ENCODE results near the gene BCL7A.

Gene BCL7A

GRCh38 chr12:122081083-122081696 is 59.5 kb downstream of the BCL7A start:
- no peak for DNase-seq (ENCODE audit: low spot score)
- Histone ChIP-seq H2BK12ac (ENCODE audit: low read length) (no peak overlapping the region), H2BK5ac (ENCODE audit: low read length) (no peak overlapping the region), H3K4me2 (ENCODE audit: insufficient read depth, low read length, poor library complexity, severe bottlenecking) (no peak overlapping the region), H3K9ac (ENCODE audit: low read depth, low read length, poor library complexity) (no peak overlapping the region), H4K91ac (ENCODE audit: low read depth, low read length, poor library complexity) (no peak overlapping the region), H3K9me3 (replicated peaks in 1 of 2; ENCODE audit: control insufficient read depth in 2 of 2, insufficient read depth in 1 of 2, low read depth in 1 of 2, low read length in 2 of 2) (no peaks in the 10 kb centered on the region), H2AK5ac (ENCODE audit: low read depth, low read length) (no peak overlapping the region), H3K4ac (ENCODE audit: low read length) (no peak overlapping the region), H2BK15ac (ENCODE audit: low read length) (no peak overlapping the region), H3K4me1 (ENCODE audit: control insufficient read depth in 2 of 2, insufficient read depth in 1 of 2, low read depth in 1 of 2, low read length in 2 of 2) (peaks cover 13% of the 10 kb centered on the region in 2 donors), H2BK120ac (ENCODE audit: low read depth, low read length) (no peak overlapping the region), H3K14ac (ENCODE audit: low read length) (no peak overlapping the region), H3K27me3 (ENCODE audit: control insufficient read depth in 3 of 3, insufficient read depth in 3 of 3, low read depth in 1 of 3, low read length in 3 of 3) (peaks cover 0 to 18% (median 4%) of the 10 kb centered on the region in 3 experiments), H2AFZ (ENCODE audit: low read length) (no peak overlapping the region), H4K8ac (ENCODE audit: low read depth, low read length) (no peak overlapping the region), H3K36me3 (replicated peaks in 1 of 2; ENCODE audit: control insufficient read depth in 2 of 2, insufficient read depth in 2 of 2, low read length in 2 of 2) (peaks cover 3 to 28% of the 10 kb centered on the region in 2 donors), H3K23ac (ENCODE audit: low read depth, low read length, poor library complexity) (no peak overlapping the region), H3K27ac (replicated peaks; ENCODE audit: low read length) (no peak overlapping the region), H3K79me1 (ENCODE audit: low read depth, low read length) (no peaks in the 10 kb centered on the region), H3K4me3 (ENCODE audit: low read length in 2 of 2) (no peak overlapping the region), H3K18ac (ENCODE audit: low read length) (no peak overlapping the region)
- no CpG with 5 or more reads among the region's 9 CpGs for WGBS, 2 donors (ENCODE audit: extremely low coverage in 2 of 2, insufficient read length in 2 of 2, insufficient replicate concordance in 1 of 2)

GRCh38 chr12:122081697-122082221 is 60.1 kb downstream of the BCL7A start:
- no CpG with 5 or more reads among the region's 7 CpGs for WGBS, 2 donors (ENCODE audit: extremely low coverage in 2 of 2, insufficient read length in 2 of 2, insufficient replicate concordance in 1 of 2)
- no peak overlapping the region for H3K4me2 ChIP-seq (ENCODE audit: insufficient read depth, low read length, poor library complexity, severe bottlenecking)
- no peak overlapping the region for H3K4ac ChIP-seq (ENCODE audit: low read length)
- H2AK5ac ChIP-seq (ENCODE audit: low read depth, low read length) = no peak overlapping the region
- no peak overlapping the region for H3K4me3 ChIP-seq (ENCODE audit: low read length in 2 of 2)
- no peak overlapping the region for H4K8ac ChIP-seq (ENCODE audit: low read depth, low read length)
- peaks cover 3 to 34% of the 10 kb centered on the region in 2 donors for H3K36me3 ChIP-seq (replicated peaks in 1 of 2; ENCODE audit: control insufficient read depth in 2 of 2, insufficient read depth in 2 of 2, low read length in 2 of 2)
- H3K14ac ChIP-seq (ENCODE audit: low read length) = no peak overlapping the region
- no peak overlapping the region for H2BK15ac ChIP-seq (ENCODE audit: low read length)
- H3K18ac ChIP-seq (ENCODE audit: low read length) = no peak overlapping the region
- H3K79me1 ChIP-seq (ENCODE audit: low read depth, low read length) = no peaks in the 10 kb centered on the region
- H3K9ac ChIP-seq (ENCODE audit: low read depth, low read length, poor library complexity) = no peak overlapping the region
- no peak overlapping the region for H2AFZ ChIP-seq (ENCODE audit: low read length)
- H3K4me1 ChIP-seq (ENCODE audit: control insufficient read depth in 2 of 2, insufficient read depth in 1 of 2, low read depth in 1 of 2, low read length in 2 of 2) = peaks cover 13% of the 10 kb centered on the region in 2 donors
- DNase-seq (ENCODE audit: low spot score) = no peak
- no peak overlapping the region for H3K23ac ChIP-seq (ENCODE audit: low read depth, low read length, poor library complexity)
- H4K91ac ChIP-seq (ENCODE audit: low read depth, low read length, poor library complexity) = no peak overlapping the region
- no peaks in the 10 kb centered on the region for H3K9me3 ChIP-seq (replicated peaks in 1 of 2; ENCODE audit: control insufficient read depth in 2 of 2, insufficient read depth in 1 of 2, low read depth in 1 of 2, low read length in 2 of 2)
- H2BK120ac ChIP-seq (ENCODE audit: low read depth, low read length) = no peak overlapping the region
- H3K27ac ChIP-seq (replicated peaks; ENCODE audit: low read length) = no peak overlapping the region
- no peak overlapping the region for H2BK5ac ChIP-seq (ENCODE audit: low read length)
- peaks cover 0 to 18% (median 4%) of the 10 kb centered on the region in 3 experiments for H3K27me3 ChIP-seq (ENCODE audit: control insufficient read depth in 3 of 3, insufficient read depth in 3 of 3, low read depth in 1 of 3, low read length in 3 of 3)
- no peak overlapping the region for H2BK12ac ChIP-seq (ENCODE audit: low read length)

GRCh38 chr12:122082621-122083356 is 61.1 kb downstream of the BCL7A start:
- Histone ChIP-seq H3K18ac (ENCODE audit: low read length) (no peak overlapping the region), H4K91ac (ENCODE audit: low read depth, low read length, poor library complexity) (no peak overlapping the region), H3K27me3 (ENCODE audit: control insufficient read depth in 3 of 3, insufficient read depth in 3 of 3, low read depth in 1 of 3, low read length in 3 of 3) (peaks cover 0 to 18% (median 4%) of the 10 kb centered on the region in 3 experiments), H2BK15ac (ENCODE audit: low read length) (no peak overlapping the region), H2BK5ac (ENCODE audit: low read length) (no peak overlapping the region), H2BK120ac (ENCODE audit: low read depth, low read length) (no peak overlapping the region), H3K79me1 (ENCODE audit: low read depth, low read length) (no peaks in the 10 kb centered on the region), H3K4me2 (ENCODE audit: insufficient read depth, low read length, poor library complexity, severe bottlenecking) (no peak overlapping the region), H3K36me3 (replicated peaks in 1 of 2; ENCODE audit: control insufficient read depth in 2 of 2, insufficient read depth in 2 of 2, low read length in 2 of 2) (peaks cover 3 to 43% of the 10 kb centered on the region in 2 donors), H3K4ac (ENCODE audit: low read length) (no peak overlapping the region), H2BK12ac (ENCODE audit: low read length) (no peak overlapping the region), H2AK5ac (ENCODE audit: low read depth, low read length) (no peak overlapping the region), H3K23ac (ENCODE audit: low read depth, low read length, poor library complexity) (no peak overlapping the region), H2AFZ (ENCODE audit: low read length) (no peak overlapping the region), H3K27ac (replicated peaks; ENCODE audit: low read length) (no peak overlapping the region), H4K8ac (ENCODE audit: low read depth, low read length) (no peak overlapping the region), H3K14ac (ENCODE audit: low read length) (no peak overlapping the region), H3K4me1 (ENCODE audit: control insufficient read depth in 2 of 2, insufficient read depth in 1 of 2, low read depth in 1 of 2, low read length in 2 of 2) (peaks cover 14 to 18% of the 10 kb centered on the region in 2 donors), H3K9ac (ENCODE audit: low read depth, low read length, poor library complexity) (no peak overlapping the region), H3K4me3 (ENCODE audit: low read length in 2 of 2) (no peak overlapping the region), H3K9me3 (replicated peaks in 1 of 2; ENCODE audit: control insufficient read depth in 2 of 2, insufficient read depth in 1 of 2, low read depth in 1 of 2, low read length in 2 of 2) (no peaks in the 10 kb centered on the region)
- no CpG with 5 or more reads among the region's 6 CpGs for WGBS, 2 donors (ENCODE audit: extremely low coverage in 2 of 2, insufficient read length in 2 of 2, insufficient replicate concordance in 1 of 2)
- no peak for DNase-seq (ENCODE audit: low spot score)

- WGBS, 2 donors (ENCODE audit: extremely low coverage in 2 of 2, insufficient read length in 2 of 2, insufficient replicate concordance in 1 of 2) = no CpG with 5 or more reads among the region's 13 CpGs
These were observed 63.2 kb downstream of the BCL7A start for GRCh38 chr12:122084857-122085405.

More at GRCh38 chr12:122084857-122085405, 63.2 kb downstream of the BCL7A start:
- no peak overlapping the region for H2AK5ac ChIP-seq (ENCODE audit: low read depth, low read length)
- no peak overlapping the region for H2AFZ ChIP-seq (ENCODE audit: low read length)
- peaks cover 0 to 6% (median 0%) of the 10 kb centered on the region in 3 experiments for H3K27me3 ChIP-seq (ENCODE audit: control insufficient read depth in 3 of 3, insufficient read depth in 3 of 3, low read depth in 1 of 3, low read length in 3 of 3)
- no peak overlapping the region for H3K9ac ChIP-seq (ENCODE audit: low read depth, low read length, poor library complexity)
- no peak overlapping the region for H3K27ac ChIP-seq (replicated peaks; ENCODE audit: low read length)
- H3K4me1 ChIP-seq (ENCODE audit: control insufficient read depth in 2 of 2, insufficient read depth in 1 of 2, low read depth in 1 of 2, low read length in 2 of 2) = peaks cover 11 to 16% of the 10 kb centered on the region in 2 donors
- H3K4me2 ChIP-seq (ENCODE audit: insufficient read depth, low read length, poor library complexity, severe bottlenecking) = no peak overlapping the region
- H3K4ac ChIP-seq (ENCODE audit: low read length) = no peak overlapping the region
- H3K79me1 ChIP-seq (ENCODE audit: low read depth, low read length) = no peaks in the 10 kb centered on the region
- no peak for DNase-seq (ENCODE audit: low spot score)
- H4K8ac ChIP-seq (ENCODE audit: low read depth, low read length) = no peak overlapping the region
- no peak overlapping the region for H3K18ac ChIP-seq (ENCODE audit: low read length)
- no peak overlapping the region for H2BK5ac ChIP-seq (ENCODE audit: low read length)
- no peak overlapping the region for H2BK12ac ChIP-seq (ENCODE audit: low read length)
- H3K14ac ChIP-seq (ENCODE audit: low read length) = no peak overlapping the region
- no peak overlapping the region for H3K4me3 ChIP-seq (ENCODE audit: low read length in 2 of 2)
- H2BK15ac ChIP-seq (ENCODE audit: low read length) = no peak overlapping the region
- no peaks in the 10 kb centered on the region for H3K9me3 ChIP-seq (replicated peaks in 1 of 2; ENCODE audit: control insufficient read depth in 2 of 2, insufficient read depth in 1 of 2, low read depth in 1 of 2, low read length in 2 of 2)
- no peak overlapping the region for H4K91ac ChIP-seq (ENCODE audit: low read depth, low read length, poor library complexity)
- H3K36me3 ChIP-seq (replicated peaks in 1 of 2; ENCODE audit: control insufficient read depth in 2 of 2, insufficient read depth in 2 of 2, low read length in 2 of 2) = peaks cover 3 to 57% of the 10 kb centered on the region in 2 donors
- no peak overlapping the region for H3K23ac ChIP-seq (ENCODE audit: low read depth, low read length, poor library complexity)
- no peak overlapping the region for H2BK120ac ChIP-seq (ENCODE audit: low read depth, low read length)
